GM21360 (cell line): ENCODE results near the gene CRIP2.

Experiments
- ATAC-seq: cut with Tn5 transposase; IDR thresholded peaks from one replicate; pipeline ENCODE4 v1.9.1; 2021; ENCODE audit warnings: mild to moderate bottlenecking, moderate library complexity; ENCODE audit not compliant: unreplicated experiment

CRIP2 gene

GRCh38 chr14:105487449-105487985, 12.9 kb downstream of the CRIP2 start:
- ATAC-seq: no peak

DNA sequence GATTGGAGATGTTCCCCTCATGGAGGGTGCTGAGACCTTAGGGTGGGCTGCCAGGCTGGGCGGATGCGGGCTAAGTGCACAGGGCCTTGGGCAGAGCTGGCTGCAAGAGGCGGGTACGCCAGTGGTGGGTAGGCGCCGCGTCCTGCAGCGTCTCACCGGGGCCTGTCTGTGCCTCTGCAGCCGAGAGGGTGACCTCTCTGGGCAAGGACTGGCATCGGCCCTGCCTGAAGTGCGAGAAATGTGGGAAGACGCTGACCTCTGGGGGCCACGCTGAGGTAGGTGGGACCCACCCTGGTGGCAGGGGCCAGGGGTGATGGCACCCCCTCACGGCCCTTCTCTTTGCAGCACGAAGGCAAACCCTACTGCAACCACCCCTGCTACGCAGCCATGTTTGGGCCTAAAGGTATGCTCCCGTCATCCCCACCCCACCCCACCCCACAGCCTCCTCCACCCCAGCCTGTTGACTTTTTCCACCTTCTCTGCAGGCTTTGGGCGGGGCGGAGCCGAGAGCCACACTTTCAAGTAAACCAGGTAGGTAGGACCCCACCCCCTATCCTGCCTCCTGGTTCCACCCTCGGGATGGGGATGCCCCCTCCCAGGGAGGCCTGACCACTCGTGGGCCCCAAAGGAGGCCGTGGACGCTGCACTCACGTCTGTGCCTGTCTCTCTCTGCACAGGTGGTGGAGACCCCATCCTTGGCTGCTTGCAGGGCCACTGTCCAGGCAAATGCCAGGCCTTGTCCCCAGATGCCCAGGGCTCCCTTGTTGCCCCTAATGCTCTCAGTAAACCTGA, 13.6 kb downstream of the CRIP2 start:
- ATAC-seq: no peak

DNA sequence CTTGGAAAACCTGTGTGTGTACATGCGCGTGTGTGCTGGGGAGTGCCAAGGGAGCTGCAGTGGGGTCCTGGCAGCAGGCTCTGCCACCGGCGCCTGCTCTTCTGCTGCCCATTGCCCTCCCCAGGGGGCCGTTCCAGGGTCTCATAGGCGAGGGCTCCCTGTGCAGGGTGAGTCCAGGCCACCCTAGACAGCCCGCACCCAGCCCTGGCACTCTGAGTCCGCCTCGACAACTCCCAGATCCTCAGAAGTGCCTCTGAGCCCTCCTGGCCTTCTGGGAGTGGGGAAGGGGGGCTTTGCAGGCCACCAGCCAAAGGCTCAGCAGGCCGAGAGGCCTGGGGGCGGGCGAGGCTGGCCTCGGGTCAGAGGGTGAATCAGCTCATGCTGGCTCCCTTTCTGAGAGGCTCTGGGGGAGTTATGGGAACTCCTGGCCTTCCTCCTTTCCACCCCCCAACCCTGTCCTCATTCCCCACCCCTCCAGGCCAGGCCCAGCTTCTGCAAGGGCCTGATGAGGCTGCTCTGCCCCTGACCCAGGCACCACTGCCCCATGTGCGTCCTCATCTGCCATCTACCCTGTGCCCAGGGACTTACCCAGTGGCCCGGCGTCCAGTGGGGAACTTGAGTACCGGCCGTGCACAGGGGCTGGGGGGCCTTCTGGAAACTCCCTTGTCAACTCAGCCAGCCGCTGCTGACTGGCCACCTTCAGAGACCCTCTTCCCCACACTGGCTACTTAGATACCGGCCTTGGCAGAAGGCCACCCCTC, 14.3 kb downstream of the CRIP2 start:
- no peak for ATAC-seq

- no peak for ATAC-seq
Observed at GRCh38 chr14:105489542-105490266, 15.1 kb downstream of the CRIP2 start.

- ATAC-seq: peak; percentile 1
Observed at GRCh38 chr14:105490267-105490571, 15.6 kb downstream of the CRIP2 start.

- peak; percentile 61 for ATAC-seq
Observed at GRCh38 chr14:105490572-105491365, 16.1 kb downstream of the CRIP2 start, which contains the start of gene TEDC1. Gene TEDC1, plus strand, starts transcription at chr14:105491246. Its CDS starts 130 bp downstream, at chr14:105491376.

DNA sequence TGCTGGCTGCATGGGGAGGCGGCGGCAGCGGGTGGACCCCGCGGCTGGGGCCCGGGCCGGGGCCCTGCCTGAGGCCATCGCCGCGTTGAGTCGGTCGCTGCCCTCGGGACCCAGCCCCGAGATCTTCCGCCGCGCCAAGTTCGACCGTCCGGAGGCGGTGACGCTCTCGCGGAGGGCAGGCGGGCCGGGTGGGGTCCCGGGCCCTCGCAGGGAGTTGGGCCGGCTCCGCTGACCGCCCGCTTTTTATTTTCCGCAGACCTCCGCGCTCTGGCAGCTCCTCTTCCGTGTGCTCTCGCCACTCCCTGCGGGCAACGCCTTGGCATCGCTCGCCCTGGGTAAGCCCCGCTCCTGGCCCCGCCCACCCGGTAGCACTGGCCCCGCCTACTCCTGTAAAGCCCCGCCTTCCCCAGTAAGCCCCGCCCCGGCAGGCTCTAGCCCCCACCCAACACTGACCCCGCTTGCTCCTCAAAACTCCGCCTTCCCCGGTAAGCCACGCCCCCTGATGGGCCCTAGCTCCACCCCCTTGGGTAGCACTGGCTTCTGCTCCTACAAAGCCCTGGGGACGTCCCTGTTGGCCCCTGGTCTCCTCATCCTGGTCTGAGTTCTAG, 16.8 kb downstream of the CRIP2 start:
- ATAC-seq: peak; percentile 13

- no peak for ATAC-seq
Observed at GRCh38 chr14:105492031-105492970, 17.7 kb downstream of the CRIP2 start.

GRCh38 chr14:105492971-105493871, 18.6 kb downstream of the CRIP2 start:
- ATAC-seq: no peak

GRCh38 chr14:105493921-105494605, 19.4 kb downstream of the CRIP2 start:
- no peak for ATAC-seq

- ATAC-seq: no peak
Observed at GRCh38 chr14:105494606-105494929, 19.9 kb downstream of the CRIP2 start.

GRCh38 chr14:105495101-105495989, 20.7 kb downstream of the CRIP2 start:
- ATAC-seq: no peak

- no peak for ATAC-seq
Observed at GRCh38 chr14:105495990-105496830, 21.6 kb downstream of the CRIP2 start.

- no peak for ATAC-seq
Observed at GRCh38 chr14:105496831-105497591, 22.4 kb downstream of the CRIP2 start.
